Muscle layer of duodenum (tissue), 2 donors: ENCODE results near the gene LHFPL2.

ENCODE experiments used
- H3K27ac ChIP-seq: one replicate; pipeline ENCODE4 v1.7.0; 2013; ENCODE audit warnings: mild to moderate bottlenecking, low read length
- H3K27me3 ChIP-seq: one replicate; pipeline ENCODE4 v1.7.0; 2013; ENCODE audit warnings: low read depth, mild to moderate bottlenecking, control low read depth, low read length
- H3K36me3 ChIP-seq, 2 donors: one replicate each; pipeline ENCODE4 v1.7.0; 2013; ENCODE audit warnings: low read length in 2 of 2, control low read depth in 1 of 2, mild to moderate bottlenecking in 1 of 2; ENCODE audit not compliant: insufficient read depth in 2 of 2, control insufficient read depth in 1 of 2
- H3K4me1 ChIP-seq, 2 donors: one replicate each; pipeline ENCODE4 v1.7.0; 2013; ENCODE audit warnings: low read length in 2 of 2, mild to moderate bottlenecking in 2 of 2, control low read depth in 1 of 2, moderate library complexity in 1 of 2; ENCODE audit not compliant: insufficient read depth in 2 of 2, control insufficient read depth in 1 of 2
- H3K4me3 ChIP-seq, 2 donors: one replicate each; pipeline ENCODE4 v1.7.0; 2013; ENCODE audit warnings: low read length in 2 of 2, low read depth in 1 of 2, mild to moderate bottlenecking in 1 of 2
- H3K9me3 ChIP-seq, 2 donors: one replicate each; pipeline ENCODE4 v1.7.0; 2013; ENCODE audit warnings: low read length in 2 of 2, control low read depth in 1 of 2, mild to moderate bottlenecking in 1 of 2; ENCODE audit not compliant: control insufficient read depth in 1 of 2
- donor health status: healthy.

The LHFPL2 gene

DNA sequence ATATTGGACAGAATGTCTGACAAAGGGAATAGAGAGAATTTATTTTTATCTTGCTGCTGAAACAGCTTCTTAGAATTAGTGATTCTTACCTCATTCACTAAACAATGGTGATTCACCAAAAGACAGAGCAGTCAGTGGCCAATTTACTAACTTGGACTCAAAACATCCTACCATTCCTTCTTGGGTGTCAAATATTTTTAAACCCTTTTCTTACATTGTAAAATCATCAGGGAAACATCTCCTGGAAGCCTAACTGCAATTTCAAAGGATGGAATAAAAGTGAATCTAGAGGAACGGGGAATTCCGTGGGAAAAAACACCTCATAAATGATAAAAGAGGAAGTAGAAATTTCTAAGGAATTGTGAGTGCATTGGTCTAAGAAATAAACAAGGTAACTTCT is 97.7 kb downstream of the LHFPL2 start:
- Histone ChIP-seq H3K4me3 (no peak overlapping the region), H3K9me3 (no peaks in the 10 kb centered on the region), H3K4me1 (peaks cover 13 to 23% of the 10 kb centered on the region in 2 donors), H3K27me3 (no peaks in the 10 kb centered on the region), H3K27ac (no peak overlapping the region), H3K36me3 (no peaks in the 10 kb centered on the region)

DNA sequence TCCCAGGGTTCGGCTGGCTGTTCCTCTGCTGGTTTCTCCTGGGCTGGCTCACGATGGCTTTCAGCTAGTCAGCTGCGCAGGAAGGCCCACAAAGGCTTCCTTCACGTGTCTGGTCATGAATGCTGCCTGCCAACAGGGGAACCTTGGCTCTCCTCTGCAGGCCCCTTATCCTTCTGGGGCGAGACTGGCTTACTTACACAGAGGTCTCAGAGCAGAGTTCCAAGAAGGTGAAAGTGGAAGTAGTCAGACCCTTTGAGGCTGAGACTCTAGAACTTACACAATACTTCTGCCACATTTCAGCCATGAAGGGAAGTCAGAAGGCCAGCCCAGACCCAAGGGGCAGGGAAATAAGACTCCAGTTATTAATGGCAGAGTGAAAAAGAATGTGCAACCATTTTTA is 99.5 kb downstream of the LHFPL2 start:
- Histone ChIP-seq H3K27me3 (no peaks in the 10 kb centered on the region), H3K9me3 (no peaks in the 10 kb centered on the region), H3K27ac (peak overlapping the region; percentile 80), H3K36me3 (no peaks in the 10 kb centered on the region), H3K4me1 (peaks cover 23% of the 10 kb centered on the region in 2 donors), H3K4me3 (no peak overlapping the region)

DNA sequence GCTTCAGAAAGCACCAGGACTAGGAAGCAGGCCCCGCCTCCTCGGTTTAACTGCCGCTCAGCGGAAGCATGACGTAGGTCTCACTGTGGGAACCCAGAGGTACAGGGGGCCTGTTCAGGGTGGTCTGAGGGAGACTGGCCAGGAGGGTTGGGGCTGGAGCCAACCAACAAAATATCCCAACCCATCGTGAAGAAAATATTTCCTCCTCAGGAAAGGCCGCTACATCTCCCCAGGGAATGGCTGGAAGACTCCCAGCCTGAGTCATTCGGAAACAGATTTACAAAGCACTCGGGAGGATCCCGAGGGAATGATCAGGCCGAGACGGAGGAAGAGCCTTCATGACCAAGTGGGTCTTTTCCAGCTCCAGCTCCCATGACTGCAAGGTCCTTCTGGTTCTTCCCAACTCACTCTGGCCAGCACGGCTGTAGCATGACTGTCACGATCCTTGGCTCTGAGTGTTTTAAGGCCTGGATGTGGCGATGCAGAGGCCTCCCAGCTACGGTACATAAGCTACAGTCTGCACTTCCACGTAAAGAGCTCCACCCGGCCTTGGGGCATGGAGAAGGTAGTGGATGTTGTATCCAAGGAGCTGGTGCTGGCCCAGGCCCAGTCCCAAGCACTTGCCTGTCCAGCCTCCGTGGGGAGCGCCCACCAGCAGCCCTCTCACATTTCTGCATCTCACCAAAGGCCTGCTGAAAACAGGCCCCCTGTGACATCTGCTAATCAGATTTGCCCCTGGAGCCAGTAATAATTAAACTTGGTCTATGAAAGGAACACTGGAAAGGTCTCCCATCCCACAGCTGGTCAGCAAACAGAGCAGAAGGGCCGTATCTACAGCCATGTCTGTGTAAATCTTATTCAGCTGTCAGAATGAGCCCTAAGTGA is 100.6 kb downstream of the LHFPL2 start:
- Histone ChIP-seq H3K27me3 (no peaks in the 10 kb centered on the region), H3K4me1 (peaks cover 23 to 32% of the 10 kb centered on the region in 2 donors), H3K4me3 (no peak overlapping the region), H3K9me3 (no peaks in the 10 kb centered on the region), H3K27ac (peak overlapping the region; percentile 80), H3K36me3 (no peaks in the 10 kb centered on the region)

DNA sequence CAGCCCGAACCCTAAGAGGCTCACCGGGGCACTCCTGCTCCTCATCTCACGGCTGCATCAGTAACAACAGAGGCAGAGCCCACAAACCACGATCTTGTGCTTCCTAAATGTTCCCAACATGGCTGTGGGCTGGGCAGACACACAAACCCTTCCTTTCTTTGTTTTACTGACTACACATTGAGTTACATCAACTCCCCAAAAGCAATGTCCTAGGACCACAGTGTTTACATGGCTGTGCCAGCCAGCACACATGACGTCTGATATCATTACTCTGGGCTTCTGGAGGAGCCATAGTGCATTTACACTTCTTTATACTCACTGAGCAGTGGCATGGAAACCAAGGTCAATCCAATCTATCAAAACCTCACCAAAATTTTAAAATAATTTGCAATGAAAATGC is 101.4 kb downstream of the LHFPL2 start:
- H3K4me1 ChIP-seq = peaks cover 23 to 40% of the 10 kb centered on the region in 2 donors
- H3K4me3 ChIP-seq = no peak overlapping the region
- H3K27me3 ChIP-seq = no peaks in the 10 kb centered on the region
- H3K36me3 ChIP-seq = no peaks in the 10 kb centered on the region
- H3K9me3 ChIP-seq = no peaks in the 10 kb centered on the region
- peak overlapping the region; percentile 80 for H3K27ac ChIP-seq

DNA sequence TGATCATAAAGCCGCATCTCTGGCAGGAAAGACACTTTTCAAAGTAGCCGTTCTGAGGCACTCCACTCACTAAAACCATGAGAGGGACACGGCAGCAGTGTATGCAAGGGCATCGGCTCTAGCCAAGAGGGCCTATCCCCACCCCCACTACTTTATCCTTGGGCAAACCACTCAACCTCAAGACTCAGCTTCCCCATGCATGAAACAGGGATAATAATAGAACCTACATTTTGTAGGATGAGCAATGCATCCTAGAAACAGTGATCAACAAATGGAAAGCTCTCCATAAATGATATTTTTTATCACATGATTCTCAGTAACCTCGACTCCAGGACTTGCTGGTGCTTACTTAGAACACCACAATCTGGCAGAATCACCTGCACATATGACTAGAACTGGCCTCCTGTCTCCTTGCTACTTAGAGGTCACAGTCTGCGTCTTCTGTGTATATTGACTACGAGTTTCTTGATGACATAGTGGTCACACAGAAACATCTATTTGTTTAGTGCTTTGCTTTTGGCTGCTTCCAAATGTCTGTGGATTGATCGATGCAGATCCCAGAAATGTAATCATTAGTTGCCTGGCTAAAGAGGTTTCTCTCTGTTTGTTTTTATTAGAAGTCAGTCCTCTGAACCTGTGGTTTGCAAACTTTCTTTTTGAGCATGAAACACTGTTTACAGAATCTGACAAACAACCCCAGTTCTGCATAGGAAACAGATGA is 102.1 kb downstream of the LHFPL2 start:
- Histone ChIP-seq H3K4me3 (no peak overlapping the region), H3K9me3 (no peaks in the 10 kb centered on the region), H3K27me3 (no peaks in the 10 kb centered on the region), H3K36me3 (no peaks in the 10 kb centered on the region), H3K4me1 (peaks cover 23 to 44% of the 10 kb centered on the region in 2 donors), H3K27ac (peak overlapping the region; percentile 80)

DNA sequence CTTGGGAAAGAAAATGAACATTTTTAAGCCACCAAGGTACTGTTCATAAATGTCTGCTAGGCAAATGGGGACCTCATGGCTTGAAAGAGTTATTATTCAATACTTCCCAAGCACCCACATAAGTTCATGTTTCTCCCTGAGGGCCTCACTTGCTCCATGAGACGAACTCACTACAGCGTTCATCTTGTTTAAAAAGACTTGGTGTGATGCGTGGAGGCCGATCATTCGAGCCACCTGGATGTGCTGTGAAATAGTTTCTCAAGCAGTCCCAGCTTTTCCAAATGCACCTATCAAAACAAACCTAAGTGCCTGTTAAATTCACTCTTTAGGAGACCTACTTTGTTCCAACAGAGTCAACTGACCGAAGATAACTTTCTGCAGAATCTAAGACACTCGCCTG is 103.2 kb downstream of the LHFPL2 start:
- Histone ChIP-seq H3K9me3 (no peaks in the 10 kb centered on the region), H3K27ac (no peak overlapping the region), H3K4me3 (no peak overlapping the region), H3K36me3 (no peaks in the 10 kb centered on the region), H3K4me1 (peaks cover 23 to 52% of the 10 kb centered on the region in 2 donors), H3K27me3 (no peaks in the 10 kb centered on the region)

DNA sequence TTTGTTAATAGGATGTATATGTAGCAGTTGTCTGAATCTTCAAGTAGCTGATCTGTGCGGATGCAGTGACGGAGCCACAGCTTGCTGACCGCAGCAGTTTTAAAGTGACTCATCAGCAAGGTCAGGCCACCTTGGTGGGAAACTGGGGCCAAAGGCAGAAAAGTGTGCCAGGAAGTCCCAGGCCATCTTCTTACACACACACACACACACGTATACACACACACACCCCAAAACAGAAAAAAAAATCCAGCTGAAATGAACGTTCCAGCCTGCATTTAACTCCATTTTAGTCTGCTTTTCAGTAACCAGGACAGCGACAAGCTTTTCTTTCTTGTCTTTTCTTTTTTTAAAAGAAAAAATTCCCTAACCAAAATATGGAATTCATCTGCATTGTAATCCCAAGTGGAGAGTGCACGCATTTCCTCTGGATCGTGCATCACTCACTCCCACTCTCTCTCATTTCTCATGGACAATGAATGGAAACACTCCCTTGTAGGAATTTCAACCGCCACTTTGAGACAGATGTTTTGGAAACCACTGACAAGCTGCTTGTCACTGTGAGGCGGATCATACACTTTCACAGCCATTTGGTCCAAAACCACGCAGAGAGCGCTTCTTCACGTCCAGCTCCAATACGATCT is 103.9 kb downstream of the LHFPL2 start:
- Histone ChIP-seq H3K4me3 (no peak overlapping the region), H3K27me3 (no peaks in the 10 kb centered on the region), H3K4me1 (peaks cover 23 to 60% of the 10 kb centered on the region in 2 donors), H3K27ac (no peak overlapping the region), H3K9me3 (no peaks in the 10 kb centered on the region), H3K36me3 (no peaks in the 10 kb centered on the region)

DNA sequence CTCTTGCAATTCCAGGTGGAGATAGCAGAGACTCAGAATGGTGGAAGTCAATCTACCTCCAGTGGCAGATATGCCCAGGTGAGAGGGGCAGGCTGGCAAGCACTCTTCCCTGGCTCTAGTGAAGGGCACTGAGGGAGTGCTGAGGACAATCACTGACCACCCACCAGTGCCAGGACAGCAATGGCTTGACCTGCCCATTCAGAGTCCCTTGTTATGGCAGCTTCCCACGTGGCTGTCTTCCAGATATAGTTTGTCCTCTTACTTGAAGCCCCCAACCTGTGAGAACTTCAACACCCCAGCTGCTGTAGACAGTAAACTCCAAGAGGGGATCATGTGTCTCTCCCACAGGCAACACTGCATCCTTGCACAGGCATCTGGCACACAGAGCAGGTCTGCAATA is 104.7 kb downstream of the LHFPL2 start:
- Histone ChIP-seq H3K4me1 (peaks cover 23 to 64% of the 10 kb centered on the region in 2 donors), H3K27me3 (no peaks in the 10 kb centered on the region), H3K4me3 (no peak overlapping the region), H3K27ac (no peak overlapping the region), H3K36me3 (no peaks in the 10 kb centered on the region), H3K9me3 (no peaks in the 10 kb centered on the region)

DNA sequence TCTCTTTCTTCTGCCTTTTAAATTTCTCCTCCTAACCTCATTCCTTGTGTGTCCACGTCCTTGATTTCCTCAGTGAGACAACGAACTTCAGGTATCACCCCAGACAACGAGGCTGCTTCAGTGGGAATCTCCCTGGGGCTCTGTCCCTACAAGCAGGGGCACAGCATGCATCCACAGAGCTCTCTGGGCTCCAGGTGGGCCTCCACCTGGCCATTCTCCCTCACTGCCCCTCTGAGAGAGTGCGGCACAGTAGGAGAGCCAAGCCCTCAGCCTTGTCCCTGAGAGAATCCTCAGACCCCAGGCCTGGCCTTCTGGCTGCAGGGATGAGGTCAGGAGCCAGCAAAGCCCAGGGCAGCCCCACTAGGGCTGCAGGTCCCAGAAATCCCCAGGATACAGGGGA is 105.3 kb downstream of the LHFPL2 start:
- Histone ChIP-seq H3K4me3 (no peak overlapping the region), H3K9me3 (no peaks in the 10 kb centered on the region), H3K27ac (no peak overlapping the region), H3K4me1 (peaks cover 19 to 68% of the 10 kb centered on the region in 2 donors), H3K27me3 (no peaks in the 10 kb centered on the region), H3K36me3 (no peaks in the 10 kb centered on the region)

DNA sequence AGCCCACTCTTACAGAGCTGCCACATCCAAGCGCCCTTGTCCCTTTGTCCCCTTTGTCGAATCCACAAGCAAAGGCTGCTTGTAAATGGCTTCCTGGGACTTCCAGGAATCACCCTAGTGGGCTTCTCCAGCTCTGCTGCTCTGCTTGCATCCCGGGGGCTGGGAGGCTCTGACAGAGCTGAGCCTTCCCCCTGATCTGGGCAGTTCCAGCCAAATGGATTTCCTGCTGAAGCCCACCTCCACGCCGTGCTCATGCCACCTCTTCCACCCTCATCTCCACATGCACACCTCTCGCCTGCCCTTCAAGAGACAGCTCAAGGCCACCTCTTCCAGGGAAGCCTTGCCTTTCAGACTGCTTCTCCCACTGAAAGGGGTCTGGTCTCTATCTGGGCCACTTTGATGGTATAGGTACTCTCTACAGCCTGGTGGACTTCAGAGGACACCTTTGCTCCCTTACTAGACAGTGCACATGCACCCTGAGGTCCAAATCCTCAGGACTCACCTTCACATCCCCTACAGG is 106.2 kb downstream of the LHFPL2 start:
- H3K27ac ChIP-seq = no peak overlapping the region
- H3K4me3 ChIP-seq = no peak overlapping the region
- H3K9me3 ChIP-seq = no peaks in the 10 kb centered on the region
- no peaks in the 10 kb centered on the region for H3K27me3 ChIP-seq
- no peaks in the 10 kb centered on the region for H3K36me3 ChIP-seq
- peaks cover 12 to 68% of the 10 kb centered on the region in 2 donors for H3K4me1 ChIP-seq

DNA sequence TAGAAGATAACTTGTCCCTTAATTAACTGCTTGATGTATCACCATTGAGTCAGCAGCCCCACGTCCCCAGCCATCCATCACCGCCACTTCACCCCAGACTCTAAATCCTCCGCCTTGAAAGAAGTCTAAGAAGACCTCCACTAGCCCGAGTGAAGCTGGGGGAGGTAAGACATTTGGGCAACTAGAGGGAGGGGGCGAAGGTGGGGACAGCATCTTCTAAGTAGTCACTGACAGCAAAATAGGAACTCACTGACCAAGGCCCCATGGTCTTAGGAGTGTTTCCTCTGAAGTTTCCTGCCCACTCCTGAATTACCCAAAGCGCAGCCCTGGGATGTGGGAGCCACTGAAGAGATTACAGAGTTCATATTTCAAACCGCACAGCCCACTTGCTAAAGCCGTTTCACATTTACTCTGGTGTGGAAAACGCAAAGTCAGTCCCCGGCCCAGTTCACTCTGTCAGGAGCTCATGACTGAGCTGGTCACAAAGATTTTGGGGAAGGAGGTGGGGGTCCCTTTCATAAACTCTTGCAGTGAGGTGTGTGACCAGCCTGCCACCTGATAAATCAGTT is 107.4 kb downstream of the LHFPL2 start:
- Histone ChIP-seq H3K4me3 (no peak overlapping the region), H3K9me3 (no peaks in the 10 kb centered on the region), H3K4me1 (peaks cover 2 to 58% of the 10 kb centered on the region in 2 donors), H3K36me3 (no peaks in the 10 kb centered on the region), H3K27me3 (no peaks in the 10 kb centered on the region), H3K27ac (peak overlapping the region; percentile 30)
